Fibroblast of villous mesenchyme (primary cell): ENCODE data around the gene PIP4K2A. TPM values are rescaled to one million over a fixed set of nuclear protein-coding genes. Genes with fewer than 3 reads are reported as not detected.

Source experiments
- DNase-seq: peaks from one replicate; pipeline ENCODE4 v3.0.0-alpha.2; 2010; ENCODE audit warnings: low read depth
- H3K4me3 ChIP-seq: 2 replicates; pipeline ENCODE4 v1.5.1; 2011; ENCODE audit warnings: low read depth, mild to moderate bottlenecking, low read length
- CTCF ChIP-seq: IDR thresholded peaks from 2 replicates; pipeline ENCODE4 v1.5.1; 2012; ENCODE audit warnings: low read depth, mild to moderate bottlenecking, low read length; ENCODE audit not compliant: insufficient read depth
- total RNA-seq: library from RNA; depleted of rRNA; stranded (reverse); fragments of >200 nt; gene quantifications from 2 replicates; pipeline ENCODE4 v1.2.3, GENCODE V29; 2012

Gene PIP4K2A
- total RNA-seq, 1 donor = 35.8 TPM

- DNase-seq = no peak
- TF ChIP-seq CTCF = no peak
- H3K4me3 ChIP-seq = no peak overlapping the region
Measured at GRCh38 chr10:22553452-22553995, 160.9 kb downstream of the PIP4K2A start.

GRCh38 chr10:22552888-22553378 is 161.4 kb downstream of the PIP4K2A start:
- TF ChIP-seq CTCF = no peak
- DNase-seq = peak; percentile 98
- no peak overlapping the region for H3K4me3 ChIP-seq

GRCh38 chr10:22551681-22552365 is 162.6 kb downstream of the PIP4K2A start:
- no peak for TF ChIP-seq CTCF
- DNase-seq = no peak
- no peak overlapping the region for H3K4me3 ChIP-seq

GRCh38 chr10:22550732-22551131 is 163.6 kb downstream of the PIP4K2A start:
- peak; percentile 52 for DNase-seq
- peak; percentile 68 for TF ChIP-seq CTCF
- no peak overlapping the region for H3K4me3 ChIP-seq

GRCh38 chr10:22548344-22548743 is 166.0 kb downstream of the PIP4K2A start:
- TF ChIP-seq CTCF = no peak
- DNase-seq = no peak
- no peak overlapping the region for H3K4me3 ChIP-seq

- no peak overlapping the region for H3K4me3 ChIP-seq
- no peak for DNase-seq
- TF ChIP-seq CTCF = no peak
Measured at GRCh38 chr10:22545643-22546042, 168.7 kb downstream of the PIP4K2A start.
